H1 (cell line): Measurements from ENCODE around the gene OR13C4. TPM values are rescaled to one million over a fixed set of nuclear protein-coding genes. Genes with fewer than 3 reads are reported as not detected.

Source experiments
- CTCF ChIA-PET: fragments of 300-600 bp; sonication (Branson Sonifier 250); formaldehyde crosslinking; loops from one replicate; lab custom pipeline; 2021; ENCODE audit not compliant: partially characterized antibody; lab: Charles Lee
- POLR2A ChIA-PET: fragments of 300-600 bp; sonication (Branson Sonifier 250); formaldehyde crosslinking; loops from one replicate; lab custom pipeline; 2021; ENCODE audit warnings: inconsistent platforms; ENCODE audit not compliant: partially characterized antibody; lab: Charles Lee
- DNase-seq, 2 experiments: peaks; one replicate each; pipeline versions ENCODE4 v3.0.0 to v3.0.0-alpha.2; 2010 to 2022; ENCODE audit warnings: low spot score in 2 of 2, low read depth in 1 of 2, mixed read lengths in 1 of 2
- FAIRE-seq: peaks from 2 replicates; lab custom pipeline; 2011; peaks lifted over from hg19 to GRCh38; lab: Jason Lieb, UNC
- H2AFZ ChIP-seq: 2 replicates; pipeline ENCODE4 v1.8.1; 2012; ENCODE audit warnings: low read length, inconsistent platforms
- H2AK5ac ChIP-seq: 2 replicates; pipeline ENCODE4 v1.6.1; 2013; ENCODE audit warnings: low read depth, low read length
- H2BK120ac ChIP-seq: replicated peaks from 2 replicates; pipeline ENCODE3; 2013; ENCODE audit warnings: low read depth, low read length, inconsistent platforms
- H2BK12ac ChIP-seq: 2 replicates; pipeline ENCODE4 v1.6.1; 2013; ENCODE audit warnings: low read depth, low read length
- H2BK15ac ChIP-seq: 2 replicates; pipeline ENCODE4 v1.6.1; 2013; ENCODE audit warnings: low read length
- H2BK20ac ChIP-seq: 2 replicates; pipeline ENCODE4 v1.6.1; 2013; ENCODE audit warnings: low read length
- H2BK5ac ChIP-seq: 2 replicates; pipeline ENCODE4 v1.6.1; 2013; ENCODE audit warnings: low read depth, low read length
- H3K14ac ChIP-seq: 2 replicates; pipeline ENCODE4 v1.6.1; 2013; ENCODE audit warnings: inconsistent platforms; ENCODE audit not compliant: insufficient read length
- H3K18ac ChIP-seq: 2 replicates; pipeline ENCODE4 v1.6.1; 2013; ENCODE audit warnings: low read length; ENCODE audit errors: extremely low read depth
- H3K23ac ChIP-seq: 2 replicates; pipeline ENCODE4 v1.6.1; 2013; ENCODE audit warnings: inconsistent platforms; ENCODE audit not compliant: insufficient read length
- H3K23me2 ChIP-seq: 2 replicates; pipeline ENCODE4 v1.6.1; 2013; ENCODE audit warnings: low read depth, low read length
- H3K27ac ChIP-seq: 2 replicates; pipeline ENCODE4 v1.6.1; 2011; ENCODE audit warnings: low read depth, low read length, inconsistent platforms
- H3K27me3 ChIP-seq, 4 experiments: replicated peaks in 1 of 4; 1 replicate in 1 of 4; 2 replicates in 3 of 4; pipeline versions ENCODE4 v1.6.1 to v1.8.1; 2011 to 2013; ENCODE audit warnings: low read length in 3 of 4, mild to moderate bottlenecking in 3 of 4, inconsistent platforms in 2 of 4, mixed read lengths in 2 of 4, moderate library complexity in 1 of 4; ENCODE audit not compliant: control insufficient read depth in 3 of 4, insufficient read depth in 3 of 4; ENCODE audit errors: extremely low read depth in 1 of 4
- H3K36me3 ChIP-seq, 4 experiments: 2 replicates each; pipeline versions ENCODE4 v1.6.1 to v1.8.1; 2011 to 2013; ENCODE audit warnings: mild to moderate bottlenecking in 4 of 4, low read length in 3 of 4, moderate library complexity in 2 of 4, control low read depth in 1 of 4, inconsistent platforms in 1 of 4; ENCODE audit not compliant: insufficient read depth in 4 of 4, control insufficient read depth in 2 of 4
- H3K4ac ChIP-seq: replicated peaks from 2 replicates; pipeline ENCODE3; 2013; ENCODE audit warnings: low read length, low read depth, mixed read lengths, inconsistent platforms; ENCODE audit not compliant: insufficient read length
- H3K4me1 ChIP-seq, 4 experiments: replicated peaks in 1 of 4; 1 replicate in 1 of 4; 2 replicates in 3 of 4; pipeline versions ENCODE4 v1.6.1 to v1.8.1; 2011 to 2013; ENCODE audit warnings: low read length in 3 of 4, inconsistent platforms in 2 of 4, mixed read lengths in 1 of 4; ENCODE audit not compliant: insufficient read depth in 4 of 4, control insufficient read depth in 3 of 4
- H3K4me2 ChIP-seq, 2 experiments: 2 replicates each; pipeline versions ENCODE4 v1.6.1 to v1.8.1; 2011 to 2013; ENCODE audit warnings: low read depth in 2 of 2, low read length in 2 of 2, control low read depth in 1 of 2, inconsistent platforms in 1 of 2, mild to moderate bottlenecking in 1 of 2; ENCODE audit not compliant: insufficient read depth in 1 of 2
- H3K4me3 ChIP-seq, 4 experiments: fragments of 200-600, 300-600 bp in 1 of 4; sonication (generic), shearing (Covaris generic), sonication (Bioruptor Twin) in 1 of 4; 2 replicates each; pipeline versions ENCODE4 v1.5.1 to v1.8.1; 2011 to 2016; ENCODE audit warnings: low read length in 4 of 4, low read depth in 3 of 4, control low read depth in 2 of 4, inconsistent platforms in 2 of 4, mild to moderate bottlenecking in 2 of 4, mixed read lengths in 1 of 4, moderate library complexity in 1 of 4; ENCODE audit not compliant: insufficient read depth in 2 of 4; ENCODE audit errors: extremely low read depth in 1 of 4
- H3K56ac ChIP-seq: replicated peaks from 2 replicates; pipeline ENCODE3; 2013; ENCODE audit warnings: low read depth, mild to moderate bottlenecking, mixed read lengths, low read length, inconsistent platforms; ENCODE audit not compliant: insufficient read length
- H3K79me1 ChIP-seq: 2 replicates; pipeline ENCODE4 v1.6.1; 2013; ENCODE audit warnings: low read depth, low read length, control low read depth
- H3K79me2 ChIP-seq, 2 experiments: 2 replicates each; pipeline versions ENCODE4 v1.6.1 to v1.8.1; 2012 to 2013; ENCODE audit warnings: low read length in 2 of 2, mild to moderate bottlenecking in 2 of 2, inconsistent platforms in 1 of 2; ENCODE audit not compliant: insufficient read depth in 2 of 2, control insufficient read depth in 1 of 2
- H3K9ac ChIP-seq, 4 experiments: replicated peaks in 1 of 4; 1 replicate in 1 of 4; 2 replicates in 3 of 4; pipeline versions ENCODE4 v1.6.1 to v1.8.1; 2011 to 2013; ENCODE audit warnings: low read depth in 3 of 4, low read length in 3 of 4, control low read depth in 2 of 4, mild to moderate bottlenecking in 2 of 4, moderate library complexity in 2 of 4, inconsistent platforms in 1 of 4; ENCODE audit errors: extremely low read depth in 1 of 4
- H3K9me3 ChIP-seq, 2 experiments: 2 replicates each; pipeline versions ENCODE4 v1.6.1 to v1.8.1; 2012 to 2013; ENCODE audit warnings: mild to moderate bottlenecking in 2 of 2, moderate library complexity in 2 of 2, control low read depth in 1 of 2, inconsistent platforms in 1 of 2, low read depth in 1 of 2, low read length in 1 of 2, mixed read lengths in 1 of 2; ENCODE audit not compliant: insufficient read depth in 2 of 2
- H4K20me1 ChIP-seq, 2 experiments: replicated peaks in 1 of 2; 2 replicates each; pipeline versions ENCODE3 to v1.8.1; 2011 to 2013; ENCODE audit warnings: inconsistent platforms in 2 of 2, low read length in 2 of 2, mild to moderate bottlenecking in 1 of 2; ENCODE audit not compliant: insufficient read depth in 2 of 2, control insufficient read depth in 1 of 2
- H4K5ac ChIP-seq: 2 replicates; pipeline ENCODE4 v1.6.1; 2013; ENCODE audit warnings: low read length, low read depth, mixed read lengths, inconsistent platforms; ENCODE audit not compliant: insufficient read length
- H4K8ac ChIP-seq: 2 replicates; pipeline ENCODE4 v1.8.0; 2013; ENCODE audit warnings: mild to moderate bottlenecking, moderate library complexity, low read length, inconsistent platforms; ENCODE audit not compliant: insufficient read depth; ENCODE audit errors: extremely low read depth
- H4K91ac ChIP-seq: replicated peaks from 2 replicates; pipeline ENCODE3; 2013; ENCODE audit warnings: low read length, mixed read lengths, inconsistent platforms; ENCODE audit not compliant: insufficient read length
- EGR1 ChIP-seq: IDR thresholded peaks from 2 replicates; pipeline ENCODE4 v1.6.1; 2011; ENCODE audit warnings: low read depth, low read length, borderline replicate concordance
- JUN ChIP-seq: IDR thresholded peaks from 2 replicates; pipeline ENCODE4 v1.6.1; 2011; ENCODE audit warnings: low read depth, mild to moderate bottlenecking, improper control_type of control experiment, low read length
- POU5F1 ChIP-seq: IDR thresholded peaks from 2 replicates; pipeline ENCODE4 v1.6.1; 2011; ENCODE audit warnings: low read depth, mild to moderate bottlenecking, low read length, moderate library complexity
- TAF7 ChIP-seq: optimal IDR thresholded peaks from 2 replicates; pipeline ENCODE3; 2011; ENCODE audit warnings: low read depth, mild to moderate bottlenecking, inconsistent platforms, low read length, moderate library complexity, borderline replicate concordance
- TCF12 ChIP-seq: IDR thresholded peaks from 2 replicates; pipeline ENCODE4 v1.6.1; 2011; ENCODE audit warnings: low read depth, mild to moderate bottlenecking, low read length
- WGBS, 2 experiments: shearing (Covaris generic) in 1 of 2; methylation state at CpG; one replicate each; pipeline versions ENCODE4 v1.1.6 to v1.1.7; 2013 to 2015; ENCODE audit warnings: low lambda C conversion rate in 2 of 2, mixed read lengths in 2 of 2, inconsistent platforms in 1 of 2, low coverage in 1 of 2, missing lambda C conversion rate in 1 of 2; ENCODE audit not compliant: insufficient replicate concordance in 2 of 2, insufficient coverage in 1 of 2, insufficient read length in 1 of 2; ENCODE audit errors: extremely low coverage in 1 of 2, missing lambda C conversion rate in 1 of 2; 5-methylcytosine and 5-hydroxymethylcytosine counted together
- polyA plus RNA-seq, 7 experiments: library from polyadenylated mRNA; depleted of rRNA in 3 of 7; stranded (reverse) in 5 of 7; unstranded in 2 of 7; fragments of >200 nt in 5 of 7; fragments of 200-250 nt in 2 of 7; gene quantifications; 1 replicate in 5 of 7; 2 replicates in 1 of 7; 4 replicates in 1 of 7; pipeline versions ENCODE4 v1.2.1 to v1.2.3, GENCODE V29; 2011 to 2013; ENCODE audit warnings: missing spikeins in 2 of 7, mixed read lengths in 2 of 7
- total RNA-seq: library from RNA; stranded (reverse); fragmentation: NEBNext Ultra II Directional; extraction: Animal tissue kit (Norgen Biotek cat#: 25700); gene quantifications from 2 replicates; pipeline ENCODE4 v1.2.1, GENCODE V29; 2021

The OR13C4 gene
- total and polyA plus RNA-seq, 2 of the 8 experiments (the other 6 are each of a cell fraction or from before 2014, with no cell fraction given) = not detected

DNA sequence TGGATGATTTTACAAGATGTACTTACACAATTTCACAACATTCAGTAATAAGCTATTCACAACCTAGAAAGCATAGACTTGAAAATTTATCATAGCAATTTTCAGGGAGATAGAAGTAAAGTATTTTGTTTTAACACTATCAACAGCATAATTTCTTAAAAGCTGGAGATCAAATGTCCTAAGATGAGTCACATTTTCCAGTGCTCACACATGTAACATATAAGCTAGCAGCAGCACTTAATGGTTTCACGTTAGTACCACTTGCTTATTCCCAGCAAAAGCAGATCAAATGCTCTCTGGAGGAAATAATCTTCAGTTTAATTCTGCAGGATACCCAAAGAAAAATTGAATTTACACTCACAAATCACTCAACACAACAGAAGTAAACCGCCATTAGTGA is 48.4 kb upstream of the OR13C4 start:
- Histone ChIP-seq H4K20me1 (no peaks in the 10 kb centered on the region), H3K18ac (no peak overlapping the region), H4K5ac (no peak overlapping the region), H3K36me3 (no peaks in the 10 kb centered on the region), H3K27me3 (no peaks in the 10 kb centered on the region), H3K4me1 (no peaks in the 10 kb centered on the region), H2BK20ac (no peak overlapping the region), H3K14ac (no peak overlapping the region), H3K79me2 (no peaks in the 10 kb centered on the region), H3K4me2 (no peak overlapping the region), H3K4ac (no peak overlapping the region), H4K91ac (no peak overlapping the region), H3K56ac (no peak overlapping the region), H3K23ac (no peak overlapping the region), H3K23me2 (no peaks in the 10 kb centered on the region), H3K4me3 (no peak overlapping the region), H2BK5ac (no peak overlapping the region), H4K8ac (no peak overlapping the region), H2AK5ac (no peak overlapping the region), H2AFZ (no peak overlapping the region), H3K9ac (no peak overlapping the region), H2BK120ac (no peak overlapping the region), H2BK12ac (no peak overlapping the region), H3K27ac (no peak overlapping the region), H3K79me1 (no peaks in the 10 kb centered on the region), H3K9me3 (no peaks in the 10 kb centered on the region), H2BK15ac (no peak overlapping the region)
- CTCF ChIA-PET = no interaction called here
- no peak for DNase-seq
- FAIRE-seq = no peak
- POLR2A ChIA-PET = no interaction called here
- TF ChIP-seq JUN (no peak), POU5F1 (no peak), TCF12 (no peak), TAF7 (no peak), EGR1 (no peak)
- 93% methylated on average over 2 of the region's 2 CpGs; no CpG with 5 or more reads in 1 of the 2 experiments for WGBS, 2 experiments
